Measurements from ENCODE around the gene C16orf90. TPM values are rescaled to one million over a fixed set of nuclear protein-coding genes. Genes with fewer than 3 reads are reported as not detected.

C16orf90 gene
- polyA plus RNA-seq, 1 of the 3 experiments (the other 2 are of a cell fraction) = not detected

- H3K27ac ChIP-seq (ENCODE audit: low read depth in 2 of 2, low read length in 1 of 2) = no peak overlapping the region
- TF ChIP-seq JUND (IDR thresholded peaks at IDR 0.05) (no peak), CHD2 (IDR thresholded peaks at IDR 0.05; ENCODE audit: low read length, partially characterized antibody) (no peak), NRF1 (IDR thresholded peaks at IDR 0.05; ENCODE audit: low read depth, low read length) (no peak), RAD21 (IDR thresholded peaks at IDR 0.05; ENCODE audit: low read length) (no peak), TAF1 (IDR thresholded peaks at IDR 0.05; ENCODE audit: borderline replicate concordance, low read depth, low read length) (no peak), RCOR1 (IDR thresholded peaks at IDR 0.05; ENCODE audit: low read length) (no peak), RFX5 (IDR thresholded peaks at IDR 0.05; ENCODE audit: low read length) (no peak), TCF12 (IDR thresholded peaks at IDR 0.05) (no peak), NFIC (IDR thresholded peaks at IDR 0.05; ENCODE audit: borderline replicate concordance) (no peak), ELF1 (IDR thresholded peaks at IDR 0.05) (no peak), YY1 (IDR thresholded peaks at IDR 0.05; ENCODE audit: low read depth) (no peak), EP300 (IDR thresholded peaks at IDR 0.05; ENCODE audit: borderline replicate concordance in 1 of 2, low read depth in 1 of 2, low read length in 1 of 2) (no peak), SIN3A (IDR thresholded peaks at IDR 0.05; ENCODE audit: borderline replicate concordance, low read depth, low read length) (no peak), MEF2A (IDR thresholded peaks at IDR 0.05; ENCODE audit: borderline replicate concordance, low read depth) (no peak), FOXJ3 (CRISPR knock-in tag; IDR thresholded peaks at IDR 0.05) (no peak), MXI1 (IDR thresholded peaks at IDR 0.05; ENCODE audit: low read depth, low read length) (no peak), PBX3 (IDR thresholded peaks at IDR 0.05) (no peak), IRF3 (IDR thresholded peaks at IDR 0.05; ENCODE audit: low read depth, low read length) (no peak)
- POLR2A ChIA-PET = no interaction called here
- no peak for DNase-seq
- H3K27me3 ChIP-seq (ENCODE audit: insufficient read depth) = no peaks in the 10 kb centered on the region
- 77% methylated on average over 4 of the region's 4 CpGs for WGBS (ENCODE audit: low lambda C conversion rate)
- no peaks in the 10 kb centered on the region for H3K36me3 ChIP-seq (replicated peaks in 1 of 2; ENCODE audit: control insufficient read depth in 1 of 2, insufficient read depth in 2 of 2, low read length in 1 of 2)
- H3K4me2 ChIP-seq = no peak overlapping the region
- H4K20me1 ChIP-seq (ENCODE audit: insufficient read depth) = no peaks in the 10 kb centered on the region
- H3K79me2 ChIP-seq (ENCODE audit: insufficient read depth) = peaks cover 16% of the 10 kb centered on the region
- H3K9me2 ChIP-seq = no peaks in the 10 kb centered on the region
- H3K9ac ChIP-seq = no peak overlapping the region
- peaks cover 0 to 4% of the 10 kb centered on the region in 2 experiments; a peak in 1 of 4 replicates for H3K4me1 ChIP-seq (ENCODE audit: control insufficient read depth in 1 of 2, insufficient read depth in 2 of 2, low read depth in 1 of 2, low read length in 1 of 2)
- no peaks in the 10 kb centered on the region for H3K9me3 ChIP-seq
- H2AFZ ChIP-seq (ENCODE audit: low read depth) = no peak overlapping the region
- peaks cover 7% of the 10 kb centered on the region for H3F3A ChIP-seq (replicated peaks; ENCODE audit: insufficient read depth)
- CTCF ChIA-PET = interaction anchor here (1.0 kb wide), 1 partner anchor 231 kb away, joined by 4 read pairs; no protein-coding TSS in a partner anchor
- no peak overlapping the region for H3K4me3 ChIP-seq (ENCODE audit: low read depth in 2 of 2, low read length in 1 of 2)
Observed at GRCh38 chr16:3497771-3498170, 2.5 kb upstream of the C16orf90 start.

- peaks cover 5% of the 10 kb centered on the region for H3F3A ChIP-seq (replicated peaks; ENCODE audit: insufficient read depth)
- no peaks in the 10 kb centered on the region; a peak in 1 of 4 replicates for H3K4me1 ChIP-seq (ENCODE audit: control insufficient read depth in 1 of 2, insufficient read depth in 2 of 2, low read depth in 1 of 2, low read length in 1 of 2)
- H3K79me2 ChIP-seq (ENCODE audit: insufficient read depth) = peaks cover 2% of the 10 kb centered on the region
- no peak overlapping the region for H3K4me3 ChIP-seq (ENCODE audit: low read depth in 2 of 2, low read length in 1 of 2)
- no peaks in the 10 kb centered on the region for H3K9me2 ChIP-seq
- no peaks in the 10 kb centered on the region for H3K9me3 ChIP-seq
- no peak for TF ChIP-seq CTCF (IDR thresholded peaks at IDR 0.05)
- no peak for TF ChIP-seq MEF2A (IDR thresholded peaks at IDR 0.05; ENCODE audit: borderline replicate concordance, low read depth)
- no peak for TF ChIP-seq SMC3 (IDR thresholded peaks at IDR 0.05; ENCODE audit: low read depth, low read length)
- TF ChIP-seq IRF3 (IDR thresholded peaks at IDR 0.05; ENCODE audit: low read depth, low read length) = no peak
- TF ChIP-seq RFX5 (IDR thresholded peaks at IDR 0.05; ENCODE audit: low read length) = no peak
- TF ChIP-seq NFIC (IDR thresholded peaks at IDR 0.05; ENCODE audit: borderline replicate concordance) = no peak
- TF ChIP-seq ELF1 (IDR thresholded peaks at IDR 0.05) = no peak
- no peak for TF ChIP-seq CHD2 (IDR thresholded peaks at IDR 0.05; ENCODE audit: low read length, partially characterized antibody)
- TF ChIP-seq SIN3A (IDR thresholded peaks at IDR 0.05; ENCODE audit: borderline replicate concordance, low read depth, low read length) = no peak
- H2AFZ ChIP-seq (ENCODE audit: low read depth) = no peak overlapping the region
- CTCF ChIA-PET = interaction anchor here (1.1 kb wide), 1 partner anchor 13 kb away, joined by 3 read pairs; no protein-coding TSS in a partner anchor
- H3K27me3 ChIP-seq (ENCODE audit: insufficient read depth) = no peaks in the 10 kb centered on the region
- no peaks in the 10 kb centered on the region for H4K20me1 ChIP-seq (ENCODE audit: insufficient read depth)
- DNase-seq = no peak
- no peak overlapping the region for H3K9ac ChIP-seq
- H3K27ac ChIP-seq (ENCODE audit: low read depth in 2 of 2, low read length in 1 of 2) = no peak overlapping the region
- no peak overlapping the region for H3K4me2 ChIP-seq
- POLR2A ChIA-PET = no interaction called here
- no peaks in the 10 kb centered on the region for H3K36me3 ChIP-seq (replicated peaks in 1 of 2; ENCODE audit: control insufficient read depth in 1 of 2, insufficient read depth in 2 of 2, low read length in 1 of 2)
- WGBS (ENCODE audit: low lambda C conversion rate) = 91% methylated on average over 30 of the region's 30 CpGs
Observed at GRCh38 chr16:3496386-3496785, 1.1 kb upstream of the C16orf90 start.

All from SK-N-SH (cell line).